T-helper 1 cell treated with Interleukin-12 subunit alpha and Interleukin-12 subunit beta and Interleukin-4 antibody, amounts not matched to agents 30 ng/mL and 1 ng/mL, for 36 hours (primary cell): ENCODE data around the gene CTNNA2. TPM values are rescaled to one million over a fixed set of nuclear protein-coding genes. Genes with fewer than 3 reads are reported as not detected.

Experiments used
- intact Hi-C: fragments of 100-400 bp; cut with micrococcal nuclease; formaldehyde crosslinking; loops from one replicate; pipeline ENCODE4 v1.15.1; 2024
- total RNA-seq: library from RNA; stranded (reverse); gene quantifications from 2 replicates; pipeline ENCODE4 v1.2.3, GENCODE V29; 2022

The CTNNA2 gene
- total RNA-seq, 1 donor from 2014 or later = not detected

GRCh38 chr2:79782576-79783452, 270.0 kb downstream of the CTNNA2 start:
- intact Hi-C loops = no loop called here

DNA sequence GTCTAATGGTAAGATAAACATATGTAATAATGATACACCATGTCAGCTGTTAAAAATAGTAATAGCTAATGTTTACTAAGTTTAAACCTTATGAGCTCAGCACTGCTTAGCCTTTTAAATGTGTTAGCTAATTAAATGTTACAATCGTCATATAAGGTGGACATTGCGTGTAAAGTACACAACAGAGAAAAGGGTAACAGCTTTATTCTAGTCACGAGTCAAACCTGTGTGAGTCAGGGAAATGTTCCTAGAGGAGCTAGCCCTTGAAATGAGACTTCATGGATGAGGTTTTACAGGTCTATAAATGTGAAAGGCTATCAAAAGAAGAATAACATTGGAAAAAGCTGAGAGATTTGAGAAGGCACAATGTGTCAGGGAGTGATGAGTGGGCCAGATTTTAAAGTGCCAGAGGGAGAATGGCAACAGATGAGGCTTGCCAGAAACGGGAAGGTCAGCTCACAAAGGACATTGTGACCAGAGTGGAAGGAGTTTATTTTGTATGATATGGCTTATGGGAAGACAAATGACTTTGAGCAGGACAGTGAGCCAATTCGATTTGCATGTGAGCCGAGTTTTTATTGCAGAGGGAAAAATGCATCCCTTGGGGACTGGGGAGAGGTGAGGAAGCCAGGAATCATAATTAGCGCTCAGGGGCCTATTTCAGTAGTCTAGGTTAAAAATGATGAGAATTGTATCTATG, 276.3 kb downstream of the CTNNA2 start:
- intact Hi-C loops = no loop called here

- intact Hi-C loops = no loop called here
Measured at GRCh38 chr2:79789811-79790210, 277.0 kb downstream of the CTNNA2 start.

DNA sequence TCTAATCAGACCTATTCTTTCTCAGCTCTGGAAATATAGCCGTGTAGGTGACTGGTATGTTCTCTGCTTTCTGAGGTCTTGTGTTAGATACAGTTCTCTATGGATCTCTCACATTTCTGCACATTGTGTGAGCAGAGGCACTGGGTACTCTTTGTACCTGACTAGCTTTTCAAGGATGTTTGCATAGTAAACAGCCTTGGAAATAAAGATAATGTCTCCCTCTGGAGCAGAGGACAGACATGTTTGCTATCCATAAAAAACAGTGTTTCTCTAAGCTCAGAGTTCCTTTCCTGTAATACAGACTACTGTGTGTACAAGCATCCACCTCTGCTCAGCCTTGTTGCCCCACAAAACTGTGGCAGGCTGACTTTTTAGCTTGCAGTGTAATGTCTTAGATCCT, 279.2 kb downstream of the CTNNA2 start:
- intact Hi-C loops = no loop called here

DNA sequence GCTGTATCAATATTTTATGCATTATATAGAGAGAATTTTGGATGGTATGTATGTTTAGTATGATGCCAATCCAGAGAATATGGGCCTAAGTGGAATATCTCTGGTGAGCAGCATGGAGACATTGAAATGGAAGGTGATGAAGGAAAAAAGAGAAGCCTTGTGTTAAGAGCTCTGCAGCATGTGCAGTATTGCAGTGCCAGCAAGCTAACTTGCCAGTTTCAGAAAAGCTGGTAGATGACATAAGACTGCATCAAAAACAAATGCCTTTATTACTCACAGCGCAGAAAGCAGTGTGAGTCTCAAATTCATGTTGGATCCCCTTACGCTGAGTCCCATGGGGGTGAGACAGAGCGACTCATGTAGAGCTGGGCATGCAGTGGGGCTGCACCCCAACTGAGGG, 280.2 kb downstream of the CTNNA2 start:
- intact Hi-C loops = no loop called here

- intact Hi-C loops = no loop called here
Measured at GRCh38 chr2:79796641-79797040, 283.8 kb downstream of the CTNNA2 start.

- intact Hi-C loops = no loop called here
Measured at GRCh38 chr2:79798776-79799175, 285.9 kb downstream of the CTNNA2 start.

GRCh38 chr2:79799729-79800128, 286.9 kb downstream of the CTNNA2 start:
- intact Hi-C loops = no loop called here

- intact Hi-C loops = no loop called here
Measured at GRCh38 chr2:79801082-79801481, 288.2 kb downstream of the CTNNA2 start.

- intact Hi-C loops = no loop called here
Measured at GRCh38 chr2:79817288-79817687, 304.4 kb downstream of the CTNNA2 start.

GRCh38 chr2:79820281-79820680, 307.4 kb downstream of the CTNNA2 start:
- intact Hi-C loops = no loop called here

DNA sequence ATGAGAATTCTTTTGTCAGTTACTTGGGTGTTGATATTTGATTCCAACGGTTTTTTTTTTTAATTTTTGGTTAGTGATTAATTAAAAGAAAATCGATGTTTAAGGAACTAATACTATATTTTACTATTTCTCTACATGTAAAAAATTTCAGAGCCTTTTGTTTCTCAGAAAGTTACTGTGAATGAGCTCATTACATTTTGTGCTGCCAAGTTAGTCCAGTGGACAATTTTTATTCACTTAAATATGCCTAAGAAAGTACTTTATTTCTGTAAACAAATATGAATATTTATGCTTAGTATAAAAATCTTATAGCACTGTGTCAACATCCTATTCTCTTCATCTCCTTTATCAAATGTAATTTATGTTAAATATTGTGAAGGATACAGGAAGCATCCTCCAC, 309.3 kb downstream of the CTNNA2 start:
- intact Hi-C loops = no loop called here

DNA sequence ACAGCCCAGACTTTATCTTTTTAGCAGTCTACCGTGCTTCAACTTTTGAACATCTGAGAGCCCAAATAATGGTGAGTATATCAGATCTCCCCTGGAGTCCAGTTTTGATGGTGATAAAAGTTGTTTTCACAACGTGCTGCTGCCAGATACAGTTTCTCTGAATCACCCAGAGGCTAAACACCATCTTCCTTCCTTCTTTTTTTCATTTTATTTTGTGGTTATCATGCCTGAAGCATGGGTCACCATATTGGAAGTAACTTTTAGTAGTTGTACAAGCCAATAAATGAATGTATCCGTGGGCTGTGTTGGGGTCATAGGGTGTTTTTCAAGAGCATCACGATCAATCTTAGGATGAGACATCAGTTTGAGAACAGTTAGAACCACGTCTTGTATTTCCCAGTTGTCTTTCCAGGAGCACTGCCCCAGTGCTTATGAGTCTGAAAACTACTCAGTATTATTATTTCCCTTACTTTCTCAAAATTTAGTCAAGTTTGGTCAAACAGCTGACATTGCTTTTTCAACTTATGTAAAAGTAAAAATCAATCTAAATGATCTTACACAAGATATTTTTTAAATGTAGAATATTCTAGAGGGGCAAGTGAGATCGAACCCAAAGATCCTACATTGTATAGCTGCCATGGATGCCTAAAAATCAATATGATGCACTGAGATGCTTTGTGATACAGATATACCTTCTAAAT, 311.4 kb downstream of the CTNNA2 start:
- intact Hi-C loops = no loop called here

DNA sequence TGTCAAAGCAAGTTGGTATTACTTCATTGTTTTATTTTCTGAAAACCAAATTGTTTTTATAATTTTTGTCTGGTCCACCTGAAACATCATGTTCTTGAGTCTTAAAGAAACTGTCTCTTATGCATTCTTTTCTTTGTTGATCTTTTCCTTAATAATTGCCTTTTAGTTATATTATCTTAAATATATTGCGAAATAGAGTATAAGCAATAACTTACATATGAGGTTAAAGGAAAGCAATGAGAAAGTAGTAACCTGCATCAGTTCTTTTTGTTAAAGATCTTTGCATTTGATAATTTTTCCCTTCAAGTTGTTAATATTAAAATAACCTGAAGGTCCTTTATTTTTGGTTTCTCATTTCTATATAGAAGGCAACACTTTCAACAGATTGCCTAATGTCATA, 315.0 kb downstream of the CTNNA2 start:
- intact Hi-C loops = no loop called here

- intact Hi-C loops = no loop called here
Measured at GRCh38 chr2:79830501-79830900, 317.6 kb downstream of the CTNNA2 start.

DNA sequence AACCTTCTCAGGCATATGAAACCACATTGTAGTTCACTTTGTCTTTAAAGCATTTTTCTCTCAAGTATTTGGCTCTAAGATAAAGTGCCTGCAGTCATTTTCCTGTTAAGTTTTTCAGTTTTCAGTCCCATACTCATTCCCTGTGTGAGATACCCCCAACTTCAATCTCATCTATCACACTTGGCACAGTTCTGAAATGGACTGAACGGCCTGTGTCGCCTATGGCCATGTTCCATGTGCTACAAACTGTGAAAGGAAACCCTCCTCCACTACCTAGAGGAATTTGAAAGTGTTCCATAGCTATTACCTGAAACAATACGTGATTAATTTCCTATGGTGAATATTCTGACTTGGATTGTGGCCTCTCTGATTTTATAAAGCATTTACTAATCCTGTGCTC, 319.1 kb downstream of the CTNNA2 start:
- intact Hi-C loops = no loop called here

DNA sequence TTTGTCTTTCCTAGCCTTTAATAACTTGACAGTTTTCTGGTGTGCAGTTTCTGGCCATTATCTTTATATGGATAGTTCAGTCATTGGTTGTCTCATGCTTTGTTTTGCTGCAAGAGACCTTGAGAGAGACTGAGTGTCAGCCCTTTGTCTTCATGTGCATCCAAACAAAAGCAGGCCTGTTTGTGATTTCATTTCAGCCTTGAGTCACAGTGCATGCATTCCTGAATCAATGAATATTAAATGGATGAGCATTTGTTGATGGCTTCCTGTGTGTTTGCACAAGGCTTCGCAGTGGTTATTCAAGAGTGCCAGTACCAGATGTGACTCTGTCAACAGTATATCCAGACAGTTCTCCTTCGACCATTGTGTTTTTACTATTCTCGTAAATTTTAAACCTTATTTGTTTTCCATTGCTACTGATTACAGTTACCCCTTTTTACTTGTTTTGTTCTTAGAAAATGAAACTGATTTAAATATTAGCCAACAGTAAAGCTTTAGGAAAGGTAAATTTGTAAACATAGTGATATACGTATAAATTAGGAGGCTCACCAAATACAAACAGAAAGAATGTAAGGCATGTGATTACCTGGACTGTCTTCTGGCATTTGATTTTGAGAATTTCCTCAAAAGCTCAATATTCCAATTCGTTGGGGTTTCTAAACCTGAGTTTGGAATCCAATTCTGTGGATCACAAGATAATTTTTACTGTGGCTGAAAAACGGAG, 319.8 kb downstream of the CTNNA2 start:
- intact Hi-C loops = no loop called here

- intact Hi-C loops = no loop called here
Measured at GRCh38 chr2:79833235-79833878, 320.5 kb downstream of the CTNNA2 start.

DNA sequence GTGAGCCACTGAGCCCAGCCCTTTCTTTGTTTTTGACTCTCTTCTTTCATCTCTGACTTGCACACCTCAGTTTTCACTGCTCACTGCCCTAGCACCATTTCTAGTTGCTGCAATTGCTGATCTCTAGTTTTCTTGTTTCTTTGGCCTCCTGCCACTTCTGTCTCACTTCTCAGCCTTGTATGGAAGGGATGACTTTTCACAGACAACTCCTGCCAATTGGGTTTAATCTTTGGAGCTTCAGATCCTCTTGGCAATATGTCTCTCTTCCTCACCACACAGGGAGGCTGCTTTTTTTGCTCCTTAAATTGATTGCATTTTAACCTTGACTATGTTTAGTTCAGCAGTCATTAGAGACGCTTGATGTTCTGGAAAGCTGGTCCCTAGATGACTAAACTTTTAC, 323.1 kb downstream of the CTNNA2 start:
- intact Hi-C loops = no loop called here

- intact Hi-C loops = no loop called here
Measured at GRCh38 chr2:79844011-79844410, 331.2 kb downstream of the CTNNA2 start.

DNA sequence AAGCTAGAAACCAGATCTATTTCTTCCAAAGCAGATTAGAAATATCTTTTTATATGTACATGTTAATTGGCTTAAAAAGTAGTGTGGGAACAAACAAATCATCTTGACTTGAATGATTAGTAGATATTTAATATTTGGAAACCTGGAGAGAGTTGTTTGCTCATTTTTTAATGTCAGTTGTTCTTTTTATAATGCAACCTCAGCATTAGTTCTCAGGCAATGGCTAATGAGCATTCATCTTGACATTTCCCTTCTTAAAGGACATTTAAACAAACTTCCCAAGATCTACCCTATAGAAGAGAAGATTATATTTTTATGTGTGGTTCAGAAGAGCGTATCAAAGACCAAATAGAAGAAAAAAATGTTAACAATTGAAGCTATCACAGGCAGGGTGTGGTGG, 334.0 kb downstream of the CTNNA2 start:
- intact Hi-C loops = no loop called here
